DMS153 (cell line): ENCODE data around the gene TRIM59.

Experiments
- DNase-seq: peaks from one replicate; lab custom pipeline; 2025; lab: John Stamatoyannopoulos, UW

Gene TRIM59

GRCh38 chr3:160449636-160450598 is at the start of gene TRIM59:
Gene TRIM59 (minus strand): TSS chr3:160449786. CDS start chr3:160439183, 10,603 bp downstream.
- DNase-seq, result no peak

GRCh38 chr3:160498202-160498601 is 48.6 kb upstream of the TRIM59 start:
- no peak for DNase-seq

- no peak for DNase-seq
Measured at GRCh38 chr3:160490166-160490565, 40.6 kb upstream of the TRIM59 start.

- no peak for DNase-seq
Measured at GRCh38 chr3:160486459-160486869, 36.9 kb upstream of the TRIM59 start.

- no peak for DNase-seq
Measured at GRCh38 chr3:160482796-160483195, 33.2 kb upstream of the TRIM59 start.

GRCh38 chr3:160481856-160482255 is 32.3 kb upstream of the TRIM59 start:
- no peak for DNase-seq

- DNase-seq, result no peak
Measured at GRCh38 chr3:160480931-160481330, 31.3 kb upstream of the TRIM59 start.

GRCh38 chr3:160479376-160479775 is 29.8 kb upstream of the TRIM59 start:
- DNase-seq, result no peak

- DNase-seq, result no peak
Measured at GRCh38 chr3:160478338-160478737, 28.8 kb upstream of the TRIM59 start.

GRCh38 chr3:160477750-160478149 is 28.2 kb upstream of the TRIM59 start:
- no peak for DNase-seq

GRCh38 chr3:160475884-160476283 is 26.3 kb upstream of the TRIM59 start:
- DNase-seq, result no peak

GRCh38 chr3:160475153-160475552 is 25.6 kb upstream of the TRIM59 start:
- no peak for DNase-seq

GRCh38 chr3:160474416-160474838 is 24.8 kb upstream of the TRIM59 start:
- DNase-seq, result no peak

GRCh38 chr3:160473978-160474377 is 24.4 kb upstream of the TRIM59 start:
- DNase-seq, result no peak

GRCh38 chr3:160473221-160473620 is 23.6 kb upstream of the TRIM59 start:
- no peak for DNase-seq

GRCh38 chr3:160472344-160472743 is 22.8 kb upstream of the TRIM59 start:
- no peak for DNase-seq

GRCh38 chr3:160471892-160472291 is 22.3 kb upstream of the TRIM59 start:
- no peak for DNase-seq

GRCh38 chr3:160470181-160470580 is 20.6 kb upstream of the TRIM59 start:
- DNase-seq, result no peak

- DNase-seq, result no peak
Measured at GRCh38 chr3:160464971-160465370, 15.4 kb upstream of the TRIM59 start.

- no peak for DNase-seq
Measured at GRCh38 chr3:160464321-160464720, 14.7 kb upstream of the TRIM59 start.

GRCh38 chr3:160460033-160460432 is 10.4 kb upstream of the TRIM59 start:
- DNase-seq, result no peak

GRCh38 chr3:160459450-160459970 is 9.9 kb upstream of the TRIM59 start:
- DNase-seq, result no peak

- no peak for DNase-seq
Measured at GRCh38 chr3:160458151-160458550, 8.6 kb upstream of the TRIM59 start.
